WERI-Rb-1 (cell line): ENCODE results near the gene TBC1D2B.

Experiments used
- DNase-seq: peaks from one replicate; pipeline ENCODE4 v3.0.0-alpha.2; 2020
- H3K27ac ChIP-seq: fragments of 250-450 bp; sonication (Bioruptor Pico); 2 replicates; pipeline ENCODE4 v1.5.1; 2020; ENCODE audit warnings: mild to moderate bottlenecking, moderate library complexity
- H3K27me3 ChIP-seq: fragments of 250-450 bp; sonication (Bioruptor Pico); 2 replicates; pipeline ENCODE4 v1.5.1; 2021; ENCODE audit warnings: mild to moderate bottlenecking, low read depth, moderate library complexity; ENCODE audit not compliant: insufficient read depth, severe bottlenecking
- H3K36me3 ChIP-seq: fragments of 250-450 bp; sonication (Bioruptor Pico); 2 replicates; pipeline ENCODE4 v1.5.1; 2020; ENCODE audit warnings: mild to moderate bottlenecking, moderate library complexity
- H3K4me3 ChIP-seq: 2 replicates; pipeline ENCODE4 v1.5.1; 2011; ENCODE audit warnings: low read depth, mild to moderate bottlenecking, control low read depth, low read length
- H3K9me3 ChIP-seq: fragments of 250-450 bp; sonication (Bioruptor Pico); 2 replicates; pipeline ENCODE4 v1.5.1; 2021; ENCODE audit warnings: mild to moderate bottlenecking, moderate library complexity; ENCODE audit not compliant: severe bottlenecking
- TF ChIP-seq, protein P1 (sequence below): IDR thresholded peaks from 2 replicates; pipeline ENCODE4 v1.5.1; 2011; ENCODE audit warnings: low read depth, mild to moderate bottlenecking, control low read depth, inconsistent platforms, low read length

TBC1D2B gene

GRCh38 chr15:78057803-78058202, 19.7 kb downstream of the TBC1D2B start:
- H3K4me3 ChIP-seq, result no peak overlapping the region
- no peak overlapping the region for H3K27ac ChIP-seq
- peaks cover 8% of the 10 kb centered on the region for H3K36me3 ChIP-seq
- DNase-seq, result no peak
- TF ChIP-seq, protein P1, sequence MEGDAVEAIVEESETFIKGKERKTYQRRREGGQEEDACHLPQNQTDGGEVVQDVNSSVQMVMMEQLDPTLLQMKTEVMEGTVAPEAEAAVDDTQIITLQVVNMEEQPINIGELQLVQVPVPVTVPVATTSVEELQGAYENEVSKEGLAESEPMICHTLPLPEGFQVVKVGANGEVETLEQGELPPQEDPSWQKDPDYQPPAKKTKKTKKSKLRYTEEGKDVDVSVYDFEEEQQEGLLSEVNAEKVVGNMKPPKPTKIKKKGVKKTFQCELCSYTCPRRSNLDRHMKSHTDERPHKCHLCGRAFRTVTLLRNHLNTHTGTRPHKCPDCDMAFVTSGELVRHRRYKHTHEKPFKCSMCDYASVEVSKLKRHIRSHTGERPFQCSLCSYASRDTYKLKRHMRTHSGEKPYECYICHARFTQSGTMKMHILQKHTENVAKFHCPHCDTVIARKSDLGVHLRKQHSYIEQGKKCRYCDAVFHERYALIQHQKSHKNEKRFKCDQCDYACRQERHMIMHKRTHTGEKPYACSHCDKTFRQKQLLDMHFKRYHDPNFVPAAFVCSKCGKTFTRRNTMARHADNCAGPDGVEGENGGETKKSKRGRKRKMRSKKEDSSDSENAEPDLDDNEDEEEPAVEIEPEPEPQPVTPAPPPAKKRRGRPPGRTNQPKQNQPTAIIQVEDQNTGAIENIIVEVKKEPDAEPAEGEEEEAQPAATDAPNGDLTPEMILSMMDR, result no peak
- H3K27me3 ChIP-seq, result no peaks in the 10 kb centered on the region
- H3K9me3 ChIP-seq, result no peaks in the 10 kb centered on the region

DNA sequence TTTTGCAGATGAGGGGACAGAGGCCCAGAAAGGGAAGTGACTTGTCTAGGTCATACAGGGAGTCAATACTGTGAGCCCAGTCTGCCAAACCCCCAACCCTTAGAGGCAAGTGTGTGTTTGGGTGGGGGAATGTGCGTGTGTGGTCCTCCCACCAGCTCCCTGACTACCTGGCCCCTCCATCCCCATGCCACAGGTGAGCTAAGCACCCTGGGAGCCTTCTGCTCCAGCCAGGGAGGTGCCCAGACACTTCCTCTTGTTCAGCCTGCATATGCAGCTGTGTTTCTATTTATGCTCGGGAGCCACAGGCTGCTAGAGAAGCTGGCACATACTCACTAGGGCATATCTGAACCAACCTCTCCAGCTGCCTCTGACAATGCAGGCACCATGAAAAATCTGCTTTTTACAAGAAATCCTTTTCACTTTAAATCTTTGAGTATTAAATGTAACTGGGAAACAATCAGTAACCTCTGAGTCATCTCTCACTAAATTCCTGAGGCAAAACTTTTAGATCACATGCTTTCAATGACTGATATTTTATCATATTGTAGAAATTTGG, 20.7 kb downstream of the TBC1D2B start:
- TF ChIP-seq, protein P1, result no peak
- Histone ChIP-seq H3K27ac (no peak overlapping the region), H3K9me3 (no peaks in the 10 kb centered on the region), H3K27me3 (no peaks in the 10 kb centered on the region), H3K4me3 (no peak overlapping the region), H3K36me3 (peaks cover 12% of the 10 kb centered on the region)
- no peak for DNase-seq

GRCh38 chr15:78055919-78056713, 21.4 kb downstream of the TBC1D2B start:
- peaks cover 12% of the 10 kb centered on the region for H3K36me3 ChIP-seq
- TF ChIP-seq, protein P1, result no peak
- H3K27me3 ChIP-seq, result no peaks in the 10 kb centered on the region
- H3K4me3 ChIP-seq, result no peak overlapping the region
- no peak overlapping the region for H3K27ac ChIP-seq
- no peak for DNase-seq
- no peaks in the 10 kb centered on the region for H3K9me3 ChIP-seq

DNA sequence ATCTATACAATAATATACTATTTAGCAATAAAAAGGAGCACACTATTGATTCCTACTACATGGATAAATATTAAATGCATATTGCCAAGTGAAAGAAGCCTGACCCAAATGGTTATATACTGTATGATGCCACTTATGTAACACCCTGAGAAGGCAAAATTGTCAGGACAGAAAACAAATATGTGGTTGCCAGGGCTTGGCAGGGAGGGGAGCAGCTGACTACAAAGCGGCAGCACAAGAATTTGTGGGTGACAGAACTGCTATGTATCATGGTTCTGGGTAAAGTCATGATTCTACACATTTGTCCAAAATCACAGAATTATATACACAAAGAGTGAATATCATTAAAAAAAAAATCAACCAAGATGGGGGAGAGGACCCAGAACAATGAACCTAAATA, 22.5 kb downstream of the TBC1D2B start:
- H3K27ac ChIP-seq, result no peak overlapping the region
- TF ChIP-seq, protein P1, result no peak
- DNase-seq, result no peak
- no peak overlapping the region for H3K4me3 ChIP-seq
- peaks cover 12% of the 10 kb centered on the region for H3K36me3 ChIP-seq
- H3K9me3 ChIP-seq, result no peaks in the 10 kb centered on the region
- no peaks in the 10 kb centered on the region for H3K27me3 ChIP-seq

GRCh38 chr15:78054518-78054917, 23.0 kb downstream of the TBC1D2B start:
- Histone ChIP-seq H3K36me3 (peaks cover 12% of the 10 kb centered on the region), H3K27ac (no peak overlapping the region), H3K27me3 (no peaks in the 10 kb centered on the region), H3K9me3 (no peaks in the 10 kb centered on the region), H3K4me3 (no peak overlapping the region)
- TF ChIP-seq, protein P1, result no peak
- DNase-seq, result no peak

DNA sequence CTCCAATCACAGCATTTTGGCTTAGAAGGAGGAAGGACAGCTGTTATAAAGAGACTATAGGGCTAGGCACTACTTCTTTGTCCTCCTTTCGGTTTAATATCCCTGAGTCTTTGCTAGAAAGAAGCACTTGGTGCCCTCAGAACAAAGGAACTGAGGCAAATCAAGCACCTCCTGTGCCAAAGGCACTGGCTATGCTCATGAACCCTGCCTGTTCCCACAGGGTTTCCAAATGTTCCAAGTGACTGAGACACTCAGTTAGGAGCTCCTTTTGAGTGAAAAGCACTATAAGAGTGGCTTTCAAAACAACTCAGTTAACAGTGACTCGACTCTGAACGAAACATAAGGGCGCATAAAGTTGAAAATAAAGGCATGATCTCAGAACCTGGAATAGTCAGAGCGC, 25.0 kb downstream of the TBC1D2B start:
- TF ChIP-seq, protein P1, result no peak
- no peaks in the 10 kb centered on the region for H3K9me3 ChIP-seq
- DNase-seq, result no peak
- H3K4me3 ChIP-seq, result no peak overlapping the region
- no peaks in the 10 kb centered on the region for H3K27me3 ChIP-seq
- H3K36me3 ChIP-seq, result peaks cover 12% of the 10 kb centered on the region
- H3K27ac ChIP-seq, result no peak overlapping the region
